ENCODE data around the gene IYD. TPM values are rescaled to one million over a fixed set of nuclear protein-coding genes. Genes with fewer than 3 reads are reported as not detected.

IYD gene
- total and polyA plus RNA-seq, 2 donors from 2014 or later: 2.3 to 6.0 TPM

DNA sequence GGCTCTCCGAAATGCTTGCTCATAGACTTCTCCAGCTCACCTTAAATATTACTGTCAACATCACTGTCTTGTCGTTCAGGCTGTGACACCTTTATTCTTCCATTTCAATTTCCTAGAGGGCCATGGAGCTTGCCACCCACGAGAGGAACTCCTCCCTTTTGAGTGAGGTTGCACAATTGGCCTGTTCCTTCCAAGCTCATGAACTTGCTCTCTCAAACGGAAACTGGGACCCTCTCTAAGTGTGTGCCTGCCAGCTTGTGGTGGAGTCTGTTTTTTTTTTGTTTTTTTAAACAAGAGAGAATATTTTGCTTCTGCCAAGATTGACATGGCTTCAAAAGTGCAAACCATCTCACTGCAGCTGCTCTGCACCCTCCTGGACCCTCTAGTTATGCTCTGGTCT, 19.3 kb upstream of the IYD start:
- TF ChIP-seq, protein P1, sequence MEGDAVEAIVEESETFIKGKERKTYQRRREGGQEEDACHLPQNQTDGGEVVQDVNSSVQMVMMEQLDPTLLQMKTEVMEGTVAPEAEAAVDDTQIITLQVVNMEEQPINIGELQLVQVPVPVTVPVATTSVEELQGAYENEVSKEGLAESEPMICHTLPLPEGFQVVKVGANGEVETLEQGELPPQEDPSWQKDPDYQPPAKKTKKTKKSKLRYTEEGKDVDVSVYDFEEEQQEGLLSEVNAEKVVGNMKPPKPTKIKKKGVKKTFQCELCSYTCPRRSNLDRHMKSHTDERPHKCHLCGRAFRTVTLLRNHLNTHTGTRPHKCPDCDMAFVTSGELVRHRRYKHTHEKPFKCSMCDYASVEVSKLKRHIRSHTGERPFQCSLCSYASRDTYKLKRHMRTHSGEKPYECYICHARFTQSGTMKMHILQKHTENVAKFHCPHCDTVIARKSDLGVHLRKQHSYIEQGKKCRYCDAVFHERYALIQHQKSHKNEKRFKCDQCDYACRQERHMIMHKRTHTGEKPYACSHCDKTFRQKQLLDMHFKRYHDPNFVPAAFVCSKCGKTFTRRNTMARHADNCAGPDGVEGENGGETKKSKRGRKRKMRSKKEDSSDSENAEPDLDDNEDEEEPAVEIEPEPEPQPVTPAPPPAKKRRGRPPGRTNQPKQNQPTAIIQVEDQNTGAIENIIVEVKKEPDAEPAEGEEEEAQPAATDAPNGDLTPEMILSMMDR (IDR thresholded peaks at IDR 0.05; ENCODE audit: borderline replicate concordance, extremely low read depth, insufficient read depth): no peak
- H3K27me3 ChIP-seq (ENCODE audit: control insufficient read depth, insufficient read depth, low read length): no peaks in the 10 kb centered on the region
- intact Hi-C loops (cut with DNase I): no loop called here
- H3K36me3 ChIP-seq (ENCODE audit: control insufficient read depth in 2 of 3, insufficient read depth in 3 of 3, low read length in 3 of 3): no peaks in the 10 kb centered on the region
- DNase-seq (no peak), FAIRE-seq (no peak)
- no peak overlapping the region for H3K9ac ChIP-seq (ENCODE audit: low read length in 3 of 3)
- no peaks in the 10 kb centered on the region for H3K9me3 ChIP-seq (ENCODE audit: control insufficient read depth in 2 of 3, insufficient read depth in 1 of 3, low read length in 3 of 3)
- H3K27ac ChIP-seq (ENCODE audit: low read depth in 2 of 2, low read length in 2 of 2): no peak overlapping the region
- H3K4me3 ChIP-seq (ENCODE audit: low read length in 3 of 3): no peak overlapping the region
- no peaks in the 10 kb centered on the region for H3K4me1 ChIP-seq (ENCODE audit: control insufficient read depth in 2 of 3, insufficient read depth in 2 of 3, low read depth in 1 of 3, low read length in 3 of 3)

DNA sequence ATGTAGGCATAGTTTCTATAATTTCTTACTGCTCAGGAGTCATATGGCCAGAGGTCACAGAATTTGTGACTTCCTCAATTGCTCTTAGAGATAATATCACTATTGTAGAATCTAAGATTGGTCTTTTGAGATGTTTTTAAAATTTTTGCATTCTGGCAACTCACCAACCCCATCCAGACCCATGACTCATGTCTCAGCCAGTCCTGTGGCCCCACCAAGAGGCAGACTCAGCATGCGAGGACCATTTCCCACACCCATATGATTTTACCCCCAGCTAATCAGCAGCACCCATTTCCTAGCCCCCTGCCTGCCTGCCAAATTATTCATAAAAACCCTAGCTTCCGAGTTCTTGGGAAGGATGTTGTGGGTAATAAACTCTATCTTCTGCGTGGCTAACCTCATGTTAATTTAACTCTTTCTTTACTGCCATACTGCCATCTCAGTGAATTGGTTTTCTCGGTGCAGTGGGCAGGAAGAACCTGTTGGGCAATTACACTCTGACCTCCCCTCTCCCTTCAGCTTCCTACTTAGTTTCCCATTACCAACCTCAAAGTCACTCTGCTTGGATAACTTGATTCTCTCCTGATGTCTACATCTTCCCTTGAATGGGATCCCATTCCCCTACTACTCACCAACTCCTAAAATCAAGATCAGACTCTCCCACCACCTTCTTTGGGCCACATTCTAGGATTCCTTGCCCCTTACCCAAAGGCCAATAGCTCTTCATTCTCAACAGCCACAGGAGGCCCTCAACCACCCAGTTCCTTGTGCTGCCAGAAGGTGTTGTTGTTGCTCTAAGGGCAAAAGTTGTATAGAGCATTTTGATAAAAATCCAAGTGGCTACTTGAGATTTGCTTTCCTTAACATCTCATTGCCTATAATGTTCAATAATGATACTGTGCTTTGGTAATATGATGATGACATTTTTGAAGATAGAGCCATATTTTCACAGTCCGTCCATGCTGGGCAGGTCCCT, 16.2 kb upstream of the IYD start:
- no peaks in the 10 kb centered on the region for H3K4me1 ChIP-seq (ENCODE audit: control insufficient read depth in 2 of 3, insufficient read depth in 2 of 3, low read depth in 1 of 3, low read length in 3 of 3)
- no peaks in the 10 kb centered on the region for H3K27me3 ChIP-seq (ENCODE audit: control insufficient read depth, insufficient read depth, low read length)
- H3K27ac ChIP-seq (ENCODE audit: low read depth in 2 of 2, low read length in 2 of 2): no peak overlapping the region
- no peak overlapping the region for H3K4me3 ChIP-seq (ENCODE audit: low read length in 3 of 3)
- H3K9ac ChIP-seq (ENCODE audit: low read length in 3 of 3): no peak overlapping the region
- DNase-seq (no peak), FAIRE-seq (no peak)
- H3K36me3 ChIP-seq (ENCODE audit: control insufficient read depth in 2 of 3, insufficient read depth in 3 of 3, low read length in 3 of 3): no peaks in the 10 kb centered on the region
- no peaks in the 10 kb centered on the region for H3K9me3 ChIP-seq (ENCODE audit: control insufficient read depth in 2 of 3, insufficient read depth in 1 of 3, low read length in 3 of 3)
- intact Hi-C loops (cut with DNase I): no loop called here
- TF ChIP-seq, protein P1 (IDR thresholded peaks at IDR 0.05; ENCODE audit: borderline replicate concordance, extremely low read depth, insufficient read depth): no peak

DNA sequence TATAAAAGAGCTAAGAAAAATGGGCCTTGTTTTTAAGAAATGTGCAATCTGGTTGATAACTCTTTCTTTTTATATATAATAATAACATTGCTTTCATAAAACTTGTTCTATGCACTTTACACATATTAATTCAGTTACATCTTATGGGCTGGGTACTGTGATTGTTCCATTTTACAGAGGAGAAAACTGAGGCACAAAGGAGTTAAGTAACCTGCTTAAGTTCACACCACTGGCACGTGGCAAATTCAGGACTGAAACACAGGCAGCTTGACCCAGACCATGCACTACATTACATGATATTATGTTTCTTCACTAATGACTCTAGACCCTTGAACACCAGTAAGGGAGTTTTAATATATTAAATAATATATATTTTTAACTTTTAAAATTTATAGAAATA, 15.4 kb upstream of the IYD start:
- Histone ChIP-seq H3K9ac (ENCODE audit: low read length in 3 of 3) (no peak overlapping the region), H3K27me3 (ENCODE audit: control insufficient read depth, insufficient read depth, low read length) (no peaks in the 10 kb centered on the region), H3K4me1 (ENCODE audit: control insufficient read depth in 2 of 3, insufficient read depth in 2 of 3, low read depth in 1 of 3, low read length in 3 of 3) (no peaks in the 10 kb centered on the region), H3K9me3 (ENCODE audit: control insufficient read depth in 2 of 3, insufficient read depth in 1 of 3, low read length in 3 of 3) (no peaks in the 10 kb centered on the region), H3K4me3 (ENCODE audit: low read length in 3 of 3) (no peak overlapping the region), H3K27ac (ENCODE audit: low read depth in 2 of 2, low read length in 2 of 2) (no peak overlapping the region), H3K36me3 (ENCODE audit: control insufficient read depth in 2 of 3, insufficient read depth in 3 of 3, low read length in 3 of 3) (no peaks in the 10 kb centered on the region)
- no peak for FAIRE-seq
- TF ChIP-seq, protein P1 (IDR thresholded peaks at IDR 0.05; ENCODE audit: borderline replicate concordance, extremely low read depth, insufficient read depth): no peak
- intact Hi-C loops (cut with DNase I): no loop called here
- no peak for DNase-seq
